Activated naive CD4-positive, alpha-beta T cell treated with anti-CD3 and anti-CD28 coated beads, Interleukin-2, amount 10 ng/mL, durations not matched to agents 7 days and 5 days (primary cell): ENCODE data around the gene DLEC1.
"Not testable (repeated sequence)": the region's sequence is repeated elsewhere in the genome, so short reads cannot be mapped to it uniquely, and the experiment has no call there.

Source experiments
- CTCF ChIA-PET: fragments of 350-600 bp; sonication (Branson Sonifier 250); formaldehyde crosslinking; loops from one replicate; lab custom pipeline; 2021; ENCODE audit warnings: antibody characterized with exemption; lab: Charles Lee
- DNase-seq: peaks from one replicate; pipeline ENCODE4 v3.0.0-alpha.2; 2020
- H3K27ac Mint-ChIP-seq: one replicate; pipeline ENCODE4 v1.8.0; 2021; ENCODE audit warnings: mild to moderate bottlenecking, moderate library complexity, mixed read lengths
- H3K27me3 Mint-ChIP-seq: one replicate; pipeline ENCODE4 v1.8.0; 2021; ENCODE audit warnings: mild to moderate bottlenecking, mixed read lengths
- H3K36me3 Mint-ChIP-seq: one replicate; pipeline ENCODE4 v1.8.0; 2021; ENCODE audit warnings: mixed read lengths
- H3K4me1 Mint-ChIP-seq: one replicate; pipeline ENCODE4 v1.8.0; 2021; ENCODE audit warnings: mixed read lengths
- H3K4me3 Mint-ChIP-seq: one replicate; pipeline ENCODE4 v1.8.0; 2021; ENCODE audit warnings: mild to moderate bottlenecking, moderate library complexity, mixed read lengths
- H3K9me3 Mint-ChIP-seq: one replicate; pipeline ENCODE4 v1.8.0; 2021; ENCODE audit warnings: mixed read lengths

Gene DLEC1

DNA sequence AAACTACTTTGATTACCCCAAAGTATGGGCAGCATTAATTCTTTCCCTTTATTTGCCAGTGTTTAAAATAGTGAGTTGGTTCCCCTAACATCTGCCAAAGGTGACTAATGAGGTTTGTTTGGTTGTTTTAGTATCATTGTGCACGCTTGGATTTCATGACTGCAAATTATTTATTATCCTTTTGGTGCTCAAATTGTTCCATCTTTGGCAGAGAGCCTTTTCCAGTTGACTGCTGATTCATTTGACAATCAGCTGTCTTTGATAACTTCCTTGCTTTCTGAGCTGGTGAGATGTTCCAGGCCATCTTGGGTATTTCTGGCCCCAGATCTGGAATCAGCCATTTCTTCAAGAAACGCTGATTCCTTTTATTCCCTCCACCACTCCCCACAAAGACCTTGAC, 8.9 kb downstream of the DLEC1 start:
- Mint-ChIP-seq H3K27ac (no peak overlapping the region), H3K4me1 (no peaks in the 10 kb centered on the region), H3K36me3 (peaks cover 3% of the 10 kb centered on the region), H3K9me3 (peaks cover 2% of the 10 kb centered on the region), H3K27me3 (peaks cover 7% of the 10 kb centered on the region), H3K4me3 (no peak overlapping the region)
- CTCF ChIA-PET, result no interaction called here
- no peak for DNase-seq

DNA sequence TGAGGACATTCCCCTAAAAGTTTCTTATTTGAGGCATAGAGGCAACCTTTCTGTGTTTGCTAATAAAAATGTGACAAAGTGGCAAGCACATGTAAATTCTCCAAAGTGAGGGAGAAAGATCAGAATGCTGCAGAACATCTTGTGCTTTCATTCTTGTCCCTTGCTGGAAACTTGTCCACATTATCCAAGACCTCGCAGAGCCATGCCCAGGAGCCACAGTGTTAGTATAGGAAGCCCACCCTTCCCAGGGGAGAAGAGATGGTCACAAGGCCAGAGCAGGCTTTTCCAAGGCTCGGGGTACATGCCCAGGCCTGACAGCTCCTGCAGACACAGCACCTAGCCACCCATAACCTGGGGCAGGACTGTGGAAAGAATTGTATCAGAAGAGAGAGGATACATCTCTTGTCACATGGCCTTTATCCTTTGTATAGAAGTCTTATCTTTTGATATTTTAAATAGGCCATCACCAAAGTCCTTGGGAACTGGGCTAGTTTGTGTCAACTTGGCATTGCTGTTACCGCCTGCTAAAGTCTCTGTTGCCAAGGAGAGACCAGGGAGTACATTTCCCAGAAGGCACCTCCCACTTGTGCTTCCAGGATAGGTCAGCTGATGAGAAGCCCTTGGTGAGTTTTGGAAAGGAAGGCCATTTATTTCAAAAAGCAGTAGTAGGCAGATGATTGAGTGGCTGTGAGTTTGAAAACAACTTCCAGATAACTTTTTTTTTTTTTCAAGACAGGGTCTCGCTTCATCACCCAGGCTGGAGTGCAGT, 10.5 kb downstream of the DLEC1 start:
- peaks cover 3% of the 10 kb centered on the region for H3K36me3 Mint-ChIP-seq
- no peak overlapping the region for H3K4me3 Mint-ChIP-seq
- peaks cover 7% of the 10 kb centered on the region for H3K27me3 Mint-ChIP-seq
- no peak for DNase-seq
- peaks cover 2% of the 10 kb centered on the region for H3K9me3 Mint-ChIP-seq
- peaks cover under 1% of the 10 kb centered on the region for H3K4me1 Mint-ChIP-seq
- CTCF ChIA-PET, result no interaction called here
- no peak overlapping the region for H3K27ac Mint-ChIP-seq

- CTCF ChIA-PET, result interaction anchor here (1.6 kb wide), 1 partner anchor 11 kb away, joined by 5 read pairs; no protein-coding TSS in a partner anchor
- H3K27ac Mint-ChIP-seq, result no peak overlapping the region
- no peaks in the 10 kb centered on the region for H3K36me3 Mint-ChIP-seq
- peaks cover 7% of the 10 kb centered on the region for H3K4me1 Mint-ChIP-seq
- no peaks in the 10 kb centered on the region for H3K27me3 Mint-ChIP-seq
- H3K4me3 Mint-ChIP-seq, result no peak overlapping the region
- no peak for DNase-seq
- peaks cover 2% of the 10 kb centered on the region for H3K9me3 Mint-ChIP-seq
Observed at GRCh38 chr3:38051131-38051530, 12.1 kb downstream of the DLEC1 start.

DNA sequence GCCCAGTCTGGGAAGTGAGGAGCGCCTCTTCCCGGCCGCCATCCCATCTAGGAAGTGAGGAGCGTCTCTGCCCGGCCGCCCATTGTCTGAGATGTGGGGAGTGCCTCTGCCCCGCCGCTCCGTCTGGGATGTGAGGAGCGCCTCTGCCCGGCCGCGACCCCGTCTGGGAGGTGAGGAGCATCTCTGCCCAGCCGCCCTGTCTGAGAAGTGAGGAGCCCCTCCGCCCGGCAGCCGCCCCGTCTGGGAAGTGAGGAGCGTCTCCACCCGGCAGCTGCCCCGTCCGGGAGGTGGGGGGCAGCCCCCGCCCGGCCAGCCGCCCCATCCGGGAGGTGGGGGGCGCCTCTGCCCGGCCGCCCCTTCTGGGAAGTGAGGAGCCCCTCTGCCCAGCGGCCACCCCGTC, 14.3 kb downstream of the DLEC1 start:
- H3K36me3 Mint-ChIP-seq, H3K4me3 Mint-ChIP-seq, CTCF ChIA-PET, H3K27ac Mint-ChIP-seq, H3K4me1 Mint-ChIP-seq, DNase-seq, H3K9me3 Mint-ChIP-seq, H3K27me3 Mint-ChIP-seq: not testable (repeated sequence)

GRCh38 chr3:38053813-38054498, 14.9 kb downstream of the DLEC1 start:
- H3K27me3 Mint-ChIP-seq, H3K4me1 Mint-ChIP-seq, H3K36me3 Mint-ChIP-seq, H3K27ac Mint-ChIP-seq, CTCF ChIA-PET, H3K4me3 Mint-ChIP-seq, DNase-seq, H3K9me3 Mint-ChIP-seq: not testable (repeated sequence)

- Mint-ChIP-seq H3K4me1 (peaks cover 8% of the 10 kb centered on the region), H3K4me3 (no peak overlapping the region), H3K27me3 (no peaks in the 10 kb centered on the region), H3K9me3 (peaks cover 2% of the 10 kb centered on the region), H3K27ac (no peak overlapping the region), H3K36me3 (no peaks in the 10 kb centered on the region)
- no peak for DNase-seq
- CTCF ChIA-PET, result no interaction called here
Observed at GRCh38 chr3:38054499-38055001, 15.5 kb downstream of the DLEC1 start.

- no peak overlapping the region for H3K27ac Mint-ChIP-seq
- CTCF ChIA-PET, result no interaction called here
- H3K36me3 Mint-ChIP-seq, result no peaks in the 10 kb centered on the region
- H3K9me3 Mint-ChIP-seq, result peaks cover 1% of the 10 kb centered on the region
- H3K4me3 Mint-ChIP-seq, result no peak overlapping the region
- H3K4me1 Mint-ChIP-seq, result peaks cover 14% of the 10 kb centered on the region
- H3K27me3 Mint-ChIP-seq, result peaks cover 9% of the 10 kb centered on the region
- DNase-seq, result no peak
Observed at GRCh38 chr3:38059148-38059547, 20.1 kb downstream of the DLEC1 start.

DNA sequence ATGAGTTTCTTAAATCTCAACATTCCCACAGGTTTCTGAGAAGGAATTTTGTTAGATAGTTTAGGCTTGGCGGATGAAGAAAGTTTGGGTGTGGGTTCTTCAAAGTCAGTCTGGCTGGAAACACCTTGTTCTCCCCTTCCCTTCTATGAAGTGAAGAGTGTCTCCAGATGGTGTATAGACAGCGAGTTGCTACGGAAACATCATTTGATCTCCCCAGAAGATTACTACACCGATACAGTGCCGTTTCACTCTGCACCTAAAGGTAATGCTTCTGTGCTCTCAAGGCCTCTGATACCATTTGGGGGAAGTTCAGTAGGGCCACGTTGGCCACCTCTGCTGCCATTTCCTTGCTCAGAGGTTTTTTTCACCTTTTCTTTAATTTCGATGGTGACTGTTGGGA, 20.6 kb downstream of the DLEC1 start:
- CTCF ChIA-PET, result no interaction called here
- no peak overlapping the region for H3K27ac Mint-ChIP-seq

DNA sequence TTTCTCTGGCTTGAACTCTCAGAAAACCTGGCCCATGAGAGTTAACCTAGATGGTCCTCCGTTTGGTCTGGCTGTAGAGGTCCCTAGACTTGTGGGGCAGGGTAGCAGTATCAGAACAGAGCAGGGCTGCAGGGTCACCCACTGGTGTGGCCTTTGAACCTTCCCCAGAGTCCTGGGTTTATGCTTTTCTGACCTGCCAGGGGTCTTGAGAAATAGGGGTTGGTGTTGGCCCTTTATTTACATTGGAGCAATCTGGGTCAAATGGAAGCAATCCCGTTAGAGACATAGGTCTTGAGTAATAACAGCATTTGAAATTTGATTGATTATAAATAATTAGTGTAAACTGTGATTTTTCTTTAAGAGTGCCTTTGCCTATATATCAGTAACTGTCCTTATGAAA, 23.8 kb downstream of the DLEC1 start:
- no peaks in the 10 kb centered on the region for H3K36me3 Mint-ChIP-seq
- CTCF ChIA-PET, result no interaction called here
- peaks cover 4% of the 10 kb centered on the region for H3K9me3 Mint-ChIP-seq
- peaks cover 7% of the 10 kb centered on the region for H3K4me1 Mint-ChIP-seq
- no peak overlapping the region for H3K27ac Mint-ChIP-seq
- H3K27me3 Mint-ChIP-seq, result peaks cover 9% of the 10 kb centered on the region
- no peak for DNase-seq
- H3K4me3 Mint-ChIP-seq, result no peak overlapping the region

More for the DNA sequence above, 20.6 kb downstream of the DLEC1 start:
- Mint-ChIP-seq H3K4me3 (no peak overlapping the region), H3K9me3 (peaks cover 1% of the 10 kb centered on the region), H3K27me3 (peaks cover 9% of the 10 kb centered on the region), H3K36me3 (no peaks in the 10 kb centered on the region), H3K4me1 (peaks cover 12% of the 10 kb centered on the region)
- no peak for DNase-seq

- CTCF ChIA-PET, H3K4me1 Mint-ChIP-seq, H3K4me3 Mint-ChIP-seq, DNase-seq, H3K9me3 Mint-ChIP-seq, H3K36me3 Mint-ChIP-seq, H3K27ac Mint-ChIP-seq, H3K27me3 Mint-ChIP-seq: not testable (repeated sequence)
Observed at GRCh38 chr3:38064453-38064852, 25.4 kb downstream of the DLEC1 start.

DNA sequence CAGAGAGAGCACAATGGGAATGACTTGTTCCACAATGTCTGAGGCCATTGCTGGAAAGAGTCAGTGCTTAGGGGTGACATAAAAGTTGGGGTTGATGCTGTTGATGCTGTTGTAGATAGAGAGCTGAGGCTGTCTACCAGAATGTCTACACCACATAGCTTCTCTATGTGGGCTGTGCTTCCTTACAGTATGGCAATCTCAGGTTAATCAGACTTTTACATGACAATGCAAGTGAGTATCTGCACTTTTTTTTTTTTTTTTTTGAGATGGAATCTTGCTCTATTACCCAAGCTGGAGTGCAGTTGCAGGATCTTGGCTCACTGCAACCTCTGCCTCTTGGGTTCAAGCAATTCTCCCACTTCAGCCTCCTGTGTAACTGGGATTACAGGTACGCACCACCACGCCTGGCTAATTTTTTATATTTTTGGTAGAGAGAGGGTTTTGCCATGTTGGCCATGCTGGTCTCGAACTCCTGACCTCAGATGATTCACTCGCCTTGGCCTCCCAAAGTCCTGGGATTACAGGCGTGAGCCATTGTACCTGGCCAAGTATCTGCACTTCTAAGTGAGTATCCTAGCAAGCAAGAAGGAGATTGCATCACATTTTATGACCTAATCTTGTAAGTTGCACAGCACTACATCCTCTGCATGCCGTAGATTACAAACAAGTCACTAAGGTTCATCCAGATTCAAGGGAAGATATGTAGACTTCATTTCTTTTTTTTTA, 28.7 kb downstream of the DLEC1 start:
- Mint-ChIP-seq H3K4me3 (no peak overlapping the region), H3K27me3 (peaks cover 2% of the 10 kb centered on the region), H3K36me3 (no peaks in the 10 kb centered on the region), H3K9me3 (peaks cover 4% of the 10 kb centered on the region), H3K27ac (no peak overlapping the region), H3K4me1 (no peaks in the 10 kb centered on the region)
- no peak for DNase-seq
- CTCF ChIA-PET, result no interaction called here

GRCh38 chr3:38070013-38070412, 31.0 kb downstream of the DLEC1 start:
- CTCF ChIA-PET, result interaction anchor here (0.6 kb wide), 1 partner anchor 199 kb away, joined by 3 read pairs; no protein-coding TSS in a partner anchor
- DNase-seq, result no peak
- Mint-ChIP-seq H3K9me3 (peaks cover 3% of the 10 kb centered on the region), H3K36me3 (no peaks in the 10 kb centered on the region), H3K27me3 (peaks cover 6% of the 10 kb centered on the region), H3K27ac (no peak overlapping the region), H3K4me3 (no peak overlapping the region), H3K4me1 (no peaks in the 10 kb centered on the region)

- H3K4me1 Mint-ChIP-seq, H3K27me3 Mint-ChIP-seq, H3K36me3 Mint-ChIP-seq, H3K27ac Mint-ChIP-seq, CTCF ChIA-PET, DNase-seq, H3K4me3 Mint-ChIP-seq, H3K9me3 Mint-ChIP-seq: not testable (repeated sequence)
Observed at GRCh38 chr3:38077073-38077472, 38.1 kb downstream of the DLEC1 start.

DNA sequence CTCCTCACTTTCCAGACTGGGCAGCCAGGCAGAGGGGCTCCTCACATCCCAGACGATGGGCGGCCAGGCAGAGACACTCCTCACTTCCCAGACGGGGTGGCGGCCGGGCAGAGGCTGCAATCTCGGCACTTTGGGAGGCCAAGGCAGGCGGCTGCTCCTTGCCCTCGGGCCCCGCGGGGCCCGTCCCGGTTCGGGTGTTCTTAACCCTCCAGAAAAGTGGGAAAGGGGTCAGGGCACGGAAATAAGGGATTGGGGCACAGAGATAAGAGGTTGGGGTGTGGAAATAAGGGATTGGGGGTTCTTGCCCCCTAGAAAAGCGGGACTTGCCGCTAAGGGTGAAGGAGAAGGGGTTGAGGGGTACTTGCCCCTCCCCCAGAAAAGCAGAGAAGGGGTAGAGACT, 43.3 kb downstream of the DLEC1 start:
- H3K36me3 Mint-ChIP-seq, H3K4me1 Mint-ChIP-seq, CTCF ChIA-PET, H3K4me3 Mint-ChIP-seq, H3K27ac Mint-ChIP-seq, DNase-seq, H3K27me3 Mint-ChIP-seq: not testable (repeated sequence)
- H3K9me3 Mint-ChIP-seq, result peaks cover 16% of the 10 kb centered on the region
